B cell (primary cell): ENCODE data around the gene IPO13. TPM values are rescaled to one million over a fixed set of nuclear protein-coding genes. Genes with fewer than 3 reads are reported as not detected.

Source experiments
- ATAC-seq: fragments of 200-7000 bp; cut with Tn5 transposase; one replicate; pipeline ENCODE4 v1.10.0; 2021; ENCODE audit warnings: low read depth, mild to moderate bottlenecking, moderate number of reproducible peaks, moderate library complexity
- CTCF ChIA-PET: fragments of 350-600 bp; sonication (Branson Sonifier 250); formaldehyde crosslinking; loops from one replicate; lab custom pipeline; 2021; ENCODE audit warnings: antibody characterized with exemption, inconsistent platforms; lab: Charles Lee
- POLR2A ChIA-PET: fragments of 350-600 bp; sonication (Branson Sonifier 250); formaldehyde crosslinking; loops from one replicate; lab custom pipeline; 2021; ENCODE audit warnings: antibody characterized with exemption; lab: Charles Lee
- DNase-seq: peaks from one replicate; pipeline ENCODE4 v3.0.0; 2013
- H2AFZ ChIP-seq: 2 replicates; pipeline ENCODE4 v1.6.1; 2012; ENCODE audit warnings: mild to moderate bottlenecking, low read depth, low read length; ENCODE audit not compliant: insufficient read depth, poor library complexity, severe bottlenecking
- H3K27ac ChIP-seq, 2 donors: 1 replicate in 1 of 2; 2 replicates in 1 of 2; pipeline ENCODE4 v1.5.1; 2012 to 2013; ENCODE audit warnings: low read length in 2 of 2, mild to moderate bottlenecking in 2 of 2, moderate library complexity in 1 of 2
- H3K27me3 ChIP-seq, 4 experiments: fragments of 200-600 bp in 1 of 4; sonication (generic) in 1 of 4; replicated peaks in 1 of 4; 1 replicate in 2 of 4; 2 replicates in 2 of 4; pipeline versions ENCODE4 v1.6.1 to v1.7.0; 2013 to 2016; ENCODE audit warnings: low read length in 3 of 4, mild to moderate bottlenecking in 2 of 4, mixed read lengths in 1 of 4, moderate library complexity in 1 of 4; ENCODE audit not compliant: insufficient read depth in 4 of 4, control insufficient read depth in 3 of 4; ENCODE audit errors: control extremely low read depth in 1 of 4
- H3K36me3 ChIP-seq, 2 experiments: replicated peaks in 1 of 2; 1 replicate in 1 of 2; 2 replicates in 1 of 2; pipeline versions ENCODE4 v1.6.1 to v1.7.1; 2013; ENCODE audit warnings: low read length in 1 of 2; ENCODE audit not compliant: insufficient read depth in 2 of 2, control insufficient read depth in 1 of 2; ENCODE audit errors: control extremely low read depth in 1 of 2, extremely low read depth in 1 of 2
- H3K4me1 ChIP-seq, 2 donors: fragments of 200-600 bp in 1 of 2; sonication (generic) in 1 of 2; 1 replicate in 1 of 2; 2 replicates in 1 of 2; pipeline versions ENCODE4 v1.5.1 to v1.6.1; 2013 to 2017; ENCODE audit warnings: low read length in 2 of 2; ENCODE audit not compliant: control insufficient read depth in 2 of 2, insufficient read depth in 2 of 2
- H3K4me2 ChIP-seq: replicated peaks from 2 replicates; pipeline ENCODE3; 2012; ENCODE audit warnings: mild to moderate bottlenecking, low read depth, low read length; ENCODE audit not compliant: poor library complexity, severe bottlenecking
- H3K4me3 ChIP-seq, 5 experiments: fragments of 200-600 bp in 1 of 5; sonication (generic) in 1 of 5; 1 replicate in 3 of 5; 2 replicates in 2 of 5; pipeline versions ENCODE4 v1.5.1 to v1.7.0; 2011 to 2016; ENCODE audit warnings: low read length in 4 of 5, mild to moderate bottlenecking in 4 of 5, low read depth in 2 of 5, control low read depth in 1 of 5, moderate library complexity in 1 of 5; ENCODE audit not compliant: insufficient read depth in 1 of 5; ENCODE audit errors: control extremely low read depth in 1 of 5, extremely low read depth in 1 of 5
- H3K79me2 ChIP-seq: fragments of 200-600 bp; sonication (generic); one replicate; pipeline ENCODE4 v1.6.0; 2016; ENCODE audit warnings: low read length; ENCODE audit not compliant: control insufficient read depth, insufficient read depth
- H3K9ac ChIP-seq: fragments of 200-600 bp; sonication (generic); 2 replicates; pipeline ENCODE4 v1.6.1; 2017; ENCODE audit warnings: mild to moderate bottlenecking, low read length, moderate library complexity
- H3K9me3 ChIP-seq, 3 donors: one replicate each; pipeline versions ENCODE4 v1.6.1 to v1.7.1; 2013; ENCODE audit warnings: low read length in 2 of 3; ENCODE audit not compliant: control insufficient read depth in 2 of 3, insufficient read depth in 1 of 3; ENCODE audit errors: control extremely low read depth in 1 of 3
- H4K20me1 ChIP-seq: 2 replicates; pipeline ENCODE4 v1.6.0; 2012; ENCODE audit warnings: mild to moderate bottlenecking, low read length; ENCODE audit not compliant: insufficient read depth, control insufficient read depth, poor library complexity, severe bottlenecking
- H3K27ac Mint-ChIP-seq: one replicate; pipeline ENCODE4 v1.8.0; 2021; ENCODE audit warnings: mixed read lengths
- H3K27me3 Mint-ChIP-seq: one replicate; pipeline ENCODE4 v1.8.0; 2021; ENCODE audit warnings: mixed read lengths
- H3K4me1 Mint-ChIP-seq: one replicate; pipeline ENCODE4 v1.8.0; 2021; ENCODE audit warnings: mixed read lengths
- H3K4me3 Mint-ChIP-seq: one replicate; pipeline ENCODE4 v1.8.0; 2021; ENCODE audit warnings: mixed read lengths
- H3K9me3 Mint-ChIP-seq: one replicate; pipeline ENCODE4 v1.8.0; 2022; ENCODE audit warnings: mixed read lengths; ENCODE audit not compliant: insufficient read depth
- CTCF ChIP-seq: fragments of 200-600 bp; IDR thresholded peaks from one replicate; pipeline ENCODE4 v1.8.0; 2022; ENCODE audit warnings: antibody characterized with exemption, mild to moderate bottlenecking
- EZH2 ChIP-seq: IDR thresholded peaks from 2 replicates; pipeline ENCODE4 v1.6.1; 2012; ENCODE audit warnings: borderline replicate concordance, low read depth, mild to moderate bottlenecking, moderate library complexity, low read length; ENCODE audit not compliant: insufficient read depth, poor library complexity, severe bottlenecking
- WGBS: methylation state at CpG from one replicate; pipeline ENCODE4 v1.1.5; 2013; ENCODE audit warnings: missing lambda C conversion rate; ENCODE audit not compliant: insufficient coverage; 5-methylcytosine and 5-hydroxymethylcytosine counted together
- intact Hi-C: fragments of 100-400 bp; cut with micrococcal nuclease; formaldehyde crosslinking; loops from one replicate; pipeline ENCODE4 v1.10.0; 2022
- polyA plus RNA-seq: library from polyadenylated mRNA; depleted of rRNA; stranded (reverse); fragments of >200 nt; gene quantifications from 2 replicates; pipeline ENCODE4 v1.2.3, GENCODE V29; 2012
- total RNA-seq, 2 donors: library from RNA; stranded (reverse); fragments of 120-200 nt in 1 of 2; gene quantifications; 1 replicate in 1 of 2; 2 replicates in 1 of 2; pipeline versions ENCODE4 v1.2.3 to v1.2.4, GENCODE V29; 2013 to 2022

IPO13 gene
- total and polyA plus RNA-seq, 2 donors (not counting 1 experiment from before 2014, with no cell fraction given), result 18.7 to 19.7 TPM

- no peak overlapping the region for H3K4me3 ChIP-seq
- peaks cover 0 to 1% of the 10 kb centered on the region in 2 experiments for H3K36me3 ChIP-seq
- POLR2A ChIA-PET, result no interaction called here
- H4K20me1 ChIP-seq, result no peaks in the 10 kb centered on the region
- no peaks in the 10 kb centered on the region for H3K4me1 Mint-ChIP-seq
- no peaks in the 10 kb centered on the region for H3K9me3 ChIP-seq
- DNase-seq (no peak), ATAC-seq (no peak)
- H3K79me2 ChIP-seq, result no peaks in the 10 kb centered on the region
- intact Hi-C loops, result no loop called here
- no peak overlapping the region for H3K27ac Mint-ChIP-seq
- H3K4me3 Mint-ChIP-seq, result no peak overlapping the region
- H3K4me1 ChIP-seq, result no peaks in the 10 kb centered on the region
- H3K27ac ChIP-seq, result no peak overlapping the region
- no peak overlapping the region for H3K4me2 ChIP-seq
- no peaks in the 10 kb centered on the region for H3K9me3 Mint-ChIP-seq
- CTCF ChIA-PET, result no interaction called here
- H2AFZ ChIP-seq, result no peak overlapping the region
- H3K27me3 Mint-ChIP-seq, result no peaks in the 10 kb centered on the region
- 100% methylated on average over 2 of the region's 2 CpGs for WGBS
- no peak overlapping the region for H3K9ac ChIP-seq
- no peaks in the 10 kb centered on the region for H3K27me3 ChIP-seq
- TF ChIP-seq EZH2, result no peak
- no peak for TF ChIP-seq CTCF
Observed at GRCh38 chr1:43912607-43913006, 34.1 kb upstream of the IPO13 start.

GRCh38 chr1:43913051-43913501, 33.7 kb upstream of the IPO13 start:
- ATAC-seq (no peak), DNase-seq (no peak)
- H3K4me3 ChIP-seq, result no peak overlapping the region
- ChIA-PET POLR2A (no interaction called here), CTCF (interaction anchor here (0.9 kb wide), 1 partner anchor 150 kb away, joined by 3 read pairs; no protein-coding TSS in a partner anchor)
- no peak overlapping the region for H3K4me3 Mint-ChIP-seq
- no peaks in the 10 kb centered on the region for H4K20me1 ChIP-seq
- no peak for TF ChIP-seq EZH2
- TF ChIP-seq CTCF, result no peak
- no peaks in the 10 kb centered on the region for H3K4me1 Mint-ChIP-seq
- H3K9me3 Mint-ChIP-seq, result no peaks in the 10 kb centered on the region
- peaks cover 0 to 1% of the 10 kb centered on the region in 2 experiments for H3K36me3 ChIP-seq
- no peaks in the 10 kb centered on the region for H3K9me3 ChIP-seq
- H3K27ac Mint-ChIP-seq, result no peak overlapping the region
- no peak overlapping the region for H3K9ac ChIP-seq
- no peaks in the 10 kb centered on the region for H3K4me1 ChIP-seq
- no CpG with 5 or more reads among the region's 7 CpGs for WGBS
- H3K27me3 Mint-ChIP-seq, result no peaks in the 10 kb centered on the region
- H3K27ac ChIP-seq, result no peak overlapping the region
- H3K27me3 ChIP-seq, result no peaks in the 10 kb centered on the region
- intact Hi-C loops, result no loop called here
- no peak overlapping the region for H2AFZ ChIP-seq
- no peaks in the 10 kb centered on the region for H3K79me2 ChIP-seq
- H3K4me2 ChIP-seq, result no peak overlapping the region
